Subcutaneous abdominal adipose tissue (tissue), 5 donors: ENCODE measurements around the gene RABL2A.
"Not testable (repeated sequence)": the region's sequence is repeated elsewhere in the genome, so short reads cannot be mapped to it uniquely, and the experiment has no call there.

ENCODE experiments used
- H3K27ac ChIP-seq: one replicate; pipeline ENCODE4 v1.7.0; 2013; ENCODE audit warnings: low read depth, mild to moderate bottlenecking, inconsistent platforms, low read length, moderate library complexity
- H3K27me3 ChIP-seq, 5 donors: one replicate each; pipeline ENCODE4 v1.7.0; 2013; ENCODE audit warnings: low read length in 5 of 5, inconsistent platforms in 1 of 5; ENCODE audit not compliant: control insufficient read depth in 5 of 5, insufficient read depth in 4 of 5
- H3K36me3 ChIP-seq, 5 donors: one replicate each; pipeline ENCODE4 v1.7.0; 2013; ENCODE audit warnings: low read length in 5 of 5; ENCODE audit not compliant: control insufficient read depth in 5 of 5, insufficient read depth in 5 of 5
- H3K4me1 ChIP-seq, 5 donors: one replicate each; pipeline ENCODE4 v1.7.0; 2013; ENCODE audit warnings: low read length in 5 of 5, mild to moderate bottlenecking in 3 of 5, moderate library complexity in 1 of 5; ENCODE audit not compliant: control insufficient read depth in 5 of 5, insufficient read depth in 5 of 5
- H3K4me3 ChIP-seq, 5 donors: one replicate each; pipeline ENCODE4 v1.7.0; 2013; ENCODE audit warnings: low read length in 5 of 5, low read depth in 1 of 5
- H3K9ac ChIP-seq, 5 donors: one replicate each; pipeline ENCODE4 v1.7.0; 2013; ENCODE audit warnings: low read length in 5 of 5, mild to moderate bottlenecking in 4 of 5, moderate library complexity in 3 of 5
- H3K9me3 ChIP-seq, 5 donors: one replicate each; pipeline ENCODE4 v1.7.0; 2013; ENCODE audit warnings: low read length in 5 of 5; ENCODE audit not compliant: control insufficient read depth in 5 of 5
- donor health status: healthy.
- donor health status: healthy.
- donor health status: healthy.
- donor health status: healthy.
- donor health status: healthy.

RABL2A gene

GRCh38 chr2:113677330-113677729, 50.3 kb downstream of the RABL2A start:
- H3K9me3 ChIP-seq = no peaks in the 10 kb centered on the region
- peaks cover 0 to 9% (median 0%) of the 10 kb centered on the region in 5 donors for H3K4me1 ChIP-seq
- no peaks in the 10 kb centered on the region for H3K27me3 ChIP-seq
- no peak overlapping the region for H3K4me3 ChIP-seq
- H3K27ac ChIP-seq = no peak overlapping the region
- H3K9ac ChIP-seq = no peak overlapping the region
- no peaks in the 10 kb centered on the region for H3K36me3 ChIP-seq

GRCh38 chr2:113679457-113679856, 52.4 kb downstream of the RABL2A start:
- Histone ChIP-seq H3K4me3 (no peak overlapping the region), H3K9me3 (no peaks in the 10 kb centered on the region), H3K4me1 (peaks cover 0 to 9% (median 0%) of the 10 kb centered on the region in 5 donors), H3K27ac (no peak overlapping the region), H3K27me3 (no peaks in the 10 kb centered on the region), H3K36me3 (no peaks in the 10 kb centered on the region), H3K9ac (no peak overlapping the region)

GRCh38 chr2:113685471-113685870, 58.4 kb downstream of the RABL2A start:
- Histone ChIP-seq H3K4me3 (no peak overlapping the region), H3K9me3 (no peaks in the 10 kb centered on the region), H3K27me3 (no peaks in the 10 kb centered on the region), H3K4me1 (no peaks in the 10 kb centered on the region), H3K36me3 (no peaks in the 10 kb centered on the region), H3K9ac (no peak overlapping the region), H3K27ac (no peak overlapping the region)

- Histone ChIP-seq H3K4me1 (no peaks in the 10 kb centered on the region), H3K36me3 (no peaks in the 10 kb centered on the region)
Measured at GRCh38 chr2:113686537-113686936, 59.5 kb downstream of the RABL2A start.

GRCh38 chr2:113690871-113691270, 63.8 kb downstream of the RABL2A start:
- not testable (repeated sequence) for H3K36me3 ChIP-seq, H3K4me3 ChIP-seq, H3K27me3 ChIP-seq, H3K27ac ChIP-seq, H3K9me3 ChIP-seq, H3K4me1 ChIP-seq, H3K9ac ChIP-seq

More at GRCh38 chr2:113686537-113686936, 59.5 kb downstream of the RABL2A start:
- H3K27ac ChIP-seq = no peak overlapping the region
- H3K4me3 ChIP-seq = no peak overlapping the region
- no peaks in the 10 kb centered on the region for H3K9me3 ChIP-seq
- H3K27me3 ChIP-seq = no peaks in the 10 kb centered on the region
- no peak overlapping the region for H3K9ac ChIP-seq
